Caco-2 (cell line): ENCODE measurements around the gene TMEM131L. TPM values are rescaled to one million over a fixed set of nuclear protein-coding genes. Genes with fewer than 3 reads are reported as not detected.

ENCODE experiments used
- BruUV-seq: library from RNA; stranded (reverse); fragments of 400-500 nt; replicated peaks from 2 replicates; lab custom pipeline; 2021; lab: Mats Ljungman, UMichigan
- CTCF ChIA-PET: fragments of 300-600 bp; sonication (Branson Sonifier 250); formaldehyde crosslinking; loops from one replicate; lab custom pipeline; 2022; ENCODE audit warnings: antibody characterized with exemption; lab: Charles Lee
- POLR2A ChIA-PET: fragments of 300-600 bp; sonication (Branson Sonifier 250); formaldehyde crosslinking; loops from one replicate; lab custom pipeline; 2022; ENCODE audit warnings: antibody characterized with exemption; lab: Charles Lee
- DNase-seq, 2 experiments: peaks; one replicate each; pipeline versions ENCODE4 v3.0.0 to v3.0.0-alpha.2; 2020 to 2022
- H3K27me3 ChIP-seq: replicated peaks from 2 replicates; pipeline ENCODE4 v1.6.0; 2011; ENCODE audit warnings: low read length; ENCODE audit not compliant: control insufficient read depth, insufficient read depth
- H3K36me3 ChIP-seq: 2 replicates; pipeline ENCODE4 v1.5.1; 2011; ENCODE audit warnings: low read length; ENCODE audit not compliant: control insufficient read depth, insufficient read depth
- H3K4me1 ChIP-seq: fragments of 250-450 bp; sonication (Bioruptor Pico); 2 replicates; pipeline ENCODE4 v1.5.1; 2020; ENCODE audit warnings: mild to moderate bottlenecking
- H3K4me3 ChIP-seq: 2 replicates; pipeline ENCODE4 v1.5.1; 2011; ENCODE audit warnings: low read depth, mild to moderate bottlenecking, control low read depth, low read length
- H3K9me3 ChIP-seq: fragments of 250-450 bp; sonication (Bioruptor Pico); 2 replicates; pipeline ENCODE4 v1.5.1; 2020; ENCODE audit warnings: mild to moderate bottlenecking, moderate library complexity
- H3K27ac Mint-ChIP-seq: one replicate; pipeline ENCODE4 v1.8.0; 2022; ENCODE audit warnings: mixed read lengths; ENCODE audit not compliant: unreplicated experiment
- H3K27me3 Mint-ChIP-seq: one replicate; pipeline ENCODE4 v1.8.0; 2022; ENCODE audit warnings: mixed read lengths; ENCODE audit not compliant: insufficient read depth, unreplicated experiment
- H3K36me3 Mint-ChIP-seq: one replicate; pipeline ENCODE4 v1.8.0; 2022; ENCODE audit warnings: mild to moderate bottlenecking, mixed read lengths; ENCODE audit not compliant: insufficient read depth, unreplicated experiment
- H3K4me1 Mint-ChIP-seq: one replicate; pipeline ENCODE4 v1.8.0; 2022; ENCODE audit warnings: low read depth, mixed read lengths; ENCODE audit not compliant: unreplicated experiment
- H3K4me3 Mint-ChIP-seq: one replicate; pipeline ENCODE4 v1.8.0; 2022; ENCODE audit warnings: mild to moderate bottlenecking, moderate library complexity, mixed read lengths; ENCODE audit not compliant: unreplicated experiment
- H3K9me3 Mint-ChIP-seq: one replicate; pipeline ENCODE4 v1.8.0; 2022; ENCODE audit warnings: mixed read lengths; ENCODE audit not compliant: unreplicated experiment
- CTCF ChIP-seq, 2 experiments: fragments of 200-600 bp in 1 of 2; IDR thresholded peaks; 1 replicate in 1 of 2; 2 replicates in 1 of 2; pipeline versions ENCODE4 v1.5.1 to v1.8.0; 2011 to 2022; ENCODE audit warnings: antibody characterized with exemption in 1 of 2, control low read depth in 1 of 2, inconsistent platforms in 1 of 2, low read depth in 1 of 2, low read length in 1 of 2, mild to moderate bottlenecking in 1 of 2, moderate library complexity in 1 of 2; ENCODE audit not compliant: insufficient read depth in 1 of 2, severe bottlenecking in 1 of 2, unreplicated experiment in 1 of 2
- intact Hi-C: fragments of 100-400 bp; cut with micrococcal nuclease; formaldehyde crosslinking; loops from one replicate; pipeline ENCODE4 v1.10.0; 2022; ENCODE audit not compliant: unreplicated experiment
- total RNA-seq: library from RNA; stranded (reverse); gene quantifications from 2 replicates; pipeline ENCODE4 v1.2.3, GENCODE V29; 2022

Gene TMEM131L
- total RNA-seq, 1 experiment from 2014 or later = 20.8 TPM

GRCh38 chr4:153447175-153447905, 18.8 kb upstream of the TMEM131L start:
- H3K4me1 ChIP-seq = no peaks in the 10 kb centered on the region
- Mint-ChIP-seq H3K27me3 (no peaks in the 10 kb centered on the region), H3K27ac (no peak overlapping the region), H3K4me3 (no peak overlapping the region), H3K4me1 (no peaks in the 10 kb centered on the region), H3K9me3 (no peaks in the 10 kb centered on the region), H3K36me3 (no peaks in the 10 kb centered on the region)
- no peak for TF ChIP-seq CTCF (IDR thresholded peaks at IDR 0.05; ENCODE audit: insufficient read depth in 1 of 2, low read depth in 1 of 2, low read length in 1 of 2, severe bottlenecking in 1 of 2, unreplicated experiment in 1 of 2)
- intact Hi-C loops = no loop called here
- CTCF ChIA-PET = interaction anchor here (0.6 kb wide), 1 partner anchor 10 kb away, joined by 5 read pairs; no protein-coding TSS in a partner anchor
- no peak overlapping the region for H3K4me3 ChIP-seq
- POLR2A ChIA-PET = no interaction called here
- no peaks in the 10 kb centered on the region for H3K36me3 ChIP-seq
- no peak for DNase-seq
- no TSS peak for BruUV-seq
- H3K27me3 ChIP-seq = no peaks in the 10 kb centered on the region
- no peaks in the 10 kb centered on the region for H3K9me3 ChIP-seq

DNA sequence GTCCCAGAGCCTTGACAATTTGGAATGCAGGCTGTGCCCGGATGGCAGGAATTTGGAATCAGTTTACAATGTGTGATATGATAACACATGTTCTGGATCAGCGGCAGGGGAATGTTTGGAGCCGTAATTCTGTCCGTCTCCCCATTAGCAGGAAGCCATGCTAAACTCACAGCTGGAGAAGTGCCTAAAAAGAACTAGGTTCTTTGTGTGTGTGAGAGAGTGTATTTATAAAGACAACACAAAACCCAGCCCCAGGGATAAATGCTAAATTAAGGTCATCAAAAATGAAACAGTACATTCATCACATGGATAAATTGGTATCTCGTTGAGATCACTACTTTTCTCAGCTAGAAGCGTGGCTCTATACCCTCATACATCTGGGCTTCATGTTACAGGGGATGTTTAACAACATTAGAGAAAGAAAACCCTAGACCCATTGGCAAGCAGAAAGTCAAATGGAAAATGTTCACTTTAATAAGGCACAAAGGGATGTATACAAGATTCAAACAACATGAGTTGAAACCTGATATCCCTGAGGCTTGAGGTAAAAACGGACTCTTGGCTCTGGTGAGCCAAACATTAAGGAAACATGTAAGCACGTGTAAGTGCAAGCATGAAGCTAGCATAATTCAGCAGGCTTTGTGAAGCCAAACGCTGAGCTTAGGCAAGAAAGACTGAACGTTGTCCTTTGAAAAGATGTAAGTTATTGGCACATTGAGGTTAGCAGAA, 18.0 kb upstream of the TMEM131L start:
- POLR2A ChIA-PET = no interaction called here
- Mint-ChIP-seq H3K4me1 (no peaks in the 10 kb centered on the region), H3K9me3 (no peaks in the 10 kb centered on the region), H3K27ac (no peak overlapping the region), H3K27me3 (no peaks in the 10 kb centered on the region), H3K36me3 (no peaks in the 10 kb centered on the region), H3K4me3 (no peak overlapping the region)
- CTCF ChIA-PET = no interaction called here
- Histone ChIP-seq H3K4me3 (no peak overlapping the region), H3K4me1 (no peaks in the 10 kb centered on the region), H3K9me3 (no peaks in the 10 kb centered on the region), H3K27me3 (no peaks in the 10 kb centered on the region), H3K36me3 (no peaks in the 10 kb centered on the region)
- TF ChIP-seq CTCF (IDR thresholded peaks at IDR 0.05; ENCODE audit: insufficient read depth in 1 of 2, low read depth in 1 of 2, low read length in 1 of 2, severe bottlenecking in 1 of 2, unreplicated experiment in 1 of 2) = no peak
- intact Hi-C loops = no loop called here
- BruUV-seq = no TSS peak
- no peak for DNase-seq

- intact Hi-C loops = no loop called here
- DNase-seq = no peak
- Histone ChIP-seq H3K9me3 (no peaks in the 10 kb centered on the region), H3K27me3 (no peaks in the 10 kb centered on the region), H3K4me3 (no peak overlapping the region), H3K4me1 (no peaks in the 10 kb centered on the region), H3K36me3 (no peaks in the 10 kb centered on the region)
- BruUV-seq = no TSS peak
- no peaks in the 10 kb centered on the region for H3K36me3 Mint-ChIP-seq
- ChIA-PET CTCF (no interaction called here), POLR2A (no interaction called here)
- H3K4me3 Mint-ChIP-seq = no peak overlapping the region
- no peak for TF ChIP-seq CTCF (IDR thresholded peaks at IDR 0.05; ENCODE audit: insufficient read depth in 1 of 2, low read depth in 1 of 2, low read length in 1 of 2, severe bottlenecking in 1 of 2, unreplicated experiment in 1 of 2)
- no peaks in the 10 kb centered on the region for H3K9me3 Mint-ChIP-seq
- H3K27me3 Mint-ChIP-seq = no peaks in the 10 kb centered on the region
- no peaks in the 10 kb centered on the region for H3K4me1 Mint-ChIP-seq
- no peak overlapping the region for H3K27ac Mint-ChIP-seq
These were observed 16.8 kb upstream of the TMEM131L start for GRCh38 chr4:153449338-153449737.
